ENCODE measurements around the gene SRSF8. TPM values are rescaled to one million over a fixed set of nuclear protein-coding genes. Genes with fewer than 3 reads are reported as not detected.

Gene SRSF8
- total RNA-seq, 1 experiment from 2014 or later: 25.1 TPM

DNA sequence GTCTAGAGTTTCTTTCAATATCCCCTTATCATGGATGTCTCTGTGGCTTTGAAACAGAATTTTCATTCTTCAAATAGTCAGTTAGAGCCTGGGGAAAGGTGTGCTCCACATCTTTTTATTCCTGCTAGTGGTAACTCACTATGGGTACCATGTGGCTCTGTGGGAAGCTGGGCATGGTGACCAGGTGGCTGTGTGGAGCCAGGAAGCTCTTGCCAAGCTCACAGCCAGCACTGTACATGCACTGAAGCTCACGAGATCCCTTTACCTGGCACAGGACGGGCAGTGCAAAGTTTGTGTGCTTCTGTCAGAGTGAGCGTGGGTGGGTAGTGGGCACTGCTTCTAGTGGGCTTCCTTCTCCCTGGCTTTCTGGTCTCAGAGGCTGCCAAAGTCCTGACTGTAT is 23.8 kb upstream of the SRSF8 start:
- Histone ChIP-seq H2BK20ac (ENCODE audit: low read depth, low read length, poor library complexity, severe bottlenecking) (no peak overlapping the region), H4K8ac (replicated peaks; ENCODE audit: insufficient read length, low read depth, low read length) (no peak overlapping the region), H2BK15ac (ENCODE audit: low read depth, low read length) (no peak overlapping the region), H3K14ac (ENCODE audit: insufficient read depth, low read length) (no peak overlapping the region), H3K4ac (ENCODE audit: low read depth, low read length) (no peak overlapping the region), H3K4me1 (ENCODE audit: insufficient read depth, low read length) (no peaks in the 10 kb centered on the region), H4K91ac (ENCODE audit: insufficient read length, low read depth, low read length) (no peak overlapping the region), H2BK120ac (ENCODE audit: low read depth, low read length, poor library complexity, severe bottlenecking) (no peak overlapping the region), H3K4me2 (ENCODE audit: insufficient read depth, insufficient read length, low read length) (no peak overlapping the region), H2BK5ac (ENCODE audit: insufficient read length, low read length) (no peak overlapping the region), H3K9ac (ENCODE audit: extremely low read depth, insufficient read length, low read length) (no peak overlapping the region), H3K79me1 (ENCODE audit: insufficient read depth, low read depth, low read length, poor library complexity, severe bottlenecking) (no peaks in the 10 kb centered on the region), H3K9me3 (ENCODE audit: control insufficient read depth, low read depth, low read length) (no peaks in the 10 kb centered on the region), H3K27ac (ENCODE audit: insufficient read length, low read depth, low read length) (no peak overlapping the region), H3K18ac (ENCODE audit: insufficient read length, low read depth, low read length) (no peak overlapping the region), H2AFZ (ENCODE audit: low read length) (no peak overlapping the region), H3K27me3 (ENCODE audit: insufficient read depth, low read length) (no peaks in the 10 kb centered on the region), H3K23ac (ENCODE audit: insufficient read length, low read depth, low read length) (no peak overlapping the region), H4K5ac (ENCODE audit: insufficient read length, low read depth, low read length) (no peak overlapping the region), H3K23me2 (ENCODE audit: insufficient read length, low read depth, low read length, poor library complexity, severe bottlenecking) (no peaks in the 10 kb centered on the region), H2BK12ac (ENCODE audit: insufficient read length, low read depth, low read length) (no peak overlapping the region), H3K79me2 (ENCODE audit: insufficient read depth, low read length) (no peaks in the 10 kb centered on the region), H4K20me1 (ENCODE audit: control insufficient read depth, insufficient read depth, insufficient read length) (no peaks in the 10 kb centered on the region), H3K56ac (ENCODE audit: insufficient read length, low read depth, low read length) (no peak overlapping the region), H3T11ph (ENCODE audit: low read length) (no peak overlapping the region), H2AK5ac (ENCODE audit: insufficient read length, low read length) (no peak overlapping the region)
- no CpG with 5 or more reads among the region's 3 CpGs for WGBS (ENCODE audit: extremely low coverage, insufficient read length, low lambda C conversion rate)
- H3K36me3 Mint-ChIP-seq (ENCODE audit: insufficient read depth in 1 of 3, low read depth in 3 of 3): peaks cover 0 to 2% (median 0%) of the 10 kb centered on the region in 3 experiments; a peak in 1 of 7 replicates
- no peaks in the 10 kb centered on the region; a peak in 1 of 5 replicates for H3K9me3 Mint-ChIP-seq
- H3K27ac Mint-ChIP-seq: no peak overlapping the region
- H3K27me3 Mint-ChIP-seq (ENCODE audit: low read depth): peaks cover 29% of the 10 kb centered on the region
- TF ChIP-seq, protein P1, sequence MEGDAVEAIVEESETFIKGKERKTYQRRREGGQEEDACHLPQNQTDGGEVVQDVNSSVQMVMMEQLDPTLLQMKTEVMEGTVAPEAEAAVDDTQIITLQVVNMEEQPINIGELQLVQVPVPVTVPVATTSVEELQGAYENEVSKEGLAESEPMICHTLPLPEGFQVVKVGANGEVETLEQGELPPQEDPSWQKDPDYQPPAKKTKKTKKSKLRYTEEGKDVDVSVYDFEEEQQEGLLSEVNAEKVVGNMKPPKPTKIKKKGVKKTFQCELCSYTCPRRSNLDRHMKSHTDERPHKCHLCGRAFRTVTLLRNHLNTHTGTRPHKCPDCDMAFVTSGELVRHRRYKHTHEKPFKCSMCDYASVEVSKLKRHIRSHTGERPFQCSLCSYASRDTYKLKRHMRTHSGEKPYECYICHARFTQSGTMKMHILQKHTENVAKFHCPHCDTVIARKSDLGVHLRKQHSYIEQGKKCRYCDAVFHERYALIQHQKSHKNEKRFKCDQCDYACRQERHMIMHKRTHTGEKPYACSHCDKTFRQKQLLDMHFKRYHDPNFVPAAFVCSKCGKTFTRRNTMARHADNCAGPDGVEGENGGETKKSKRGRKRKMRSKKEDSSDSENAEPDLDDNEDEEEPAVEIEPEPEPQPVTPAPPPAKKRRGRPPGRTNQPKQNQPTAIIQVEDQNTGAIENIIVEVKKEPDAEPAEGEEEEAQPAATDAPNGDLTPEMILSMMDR (conservative IDR thresholded peaks at IDR 0.05): no peak
- H3K4me1 Mint-ChIP-seq: no peaks in the 10 kb centered on the region
- no peak overlapping the region for H3K4me3 Mint-ChIP-seq
- no peak for DNase-seq
